Smooth muscle cell (in vitro differentiated cells): ENCODE results near the gene PTF1A. TPM values are rescaled to one million over a fixed set of nuclear protein-coding genes. Genes with fewer than 3 reads are reported as not detected.

Experiments
- DNase-seq: peaks from one replicate; lab custom pipeline; 2025; ENCODE audit not compliant: unreplicated experiment; lab: John Stamatoyannopoulos, UW
- H2AFZ ChIP-seq: fragments of 200-600 bp; sonication (generic); 2 replicates; pipeline ENCODE4 v1.6.0; 2016; ENCODE audit warnings: antibody characterized with exemption, low read depth, mild to moderate bottlenecking
- H3F3A ChIP-seq: fragments of 200-600 bp; sonication (generic); 2 replicates; pipeline ENCODE4 v1.6.0; 2017; ENCODE audit warnings: antibody characterized with exemption, low read depth
- H3K27ac ChIP-seq: fragments of 200-600 bp; sonication (generic); 2 replicates; pipeline ENCODE4 v1.5.1; 2016; ENCODE audit warnings: low read depth, mild to moderate bottlenecking
- H3K27me3 ChIP-seq: fragments of 200-600 bp; sonication (generic); 2 replicates; pipeline ENCODE4 v1.6.1; 2016; ENCODE audit warnings: low read depth, mild to moderate bottlenecking
- H3K36me3 ChIP-seq: fragments of 200-600 bp; sonication (generic); 2 replicates; pipeline ENCODE4 v1.5.1; 2016; ENCODE audit warnings: low read depth
- H3K4me1 ChIP-seq: fragments of 200-600 bp; sonication (generic); 2 replicates; pipeline ENCODE4 v1.5.1; 2016; ENCODE audit warnings: low read depth
- H3K4me2 ChIP-seq: fragments of 200-600 bp; sonication (generic); 2 replicates; pipeline ENCODE4 v1.6.0; 2016; ENCODE audit warnings: mild to moderate bottlenecking
- H3K4me3 ChIP-seq: fragments of 200-600 bp; sonication (generic); 2 replicates; pipeline ENCODE4 v1.5.1; 2016; ENCODE audit warnings: mild to moderate bottlenecking
- H3K79me2 ChIP-seq: fragments of 200-600 bp; sonication (generic); 2 replicates; pipeline ENCODE4 v1.6.0; 2016; ENCODE audit warnings: low read depth, mild to moderate bottlenecking
- H3K9ac ChIP-seq: fragments of 200-600 bp; sonication (generic); 2 replicates; pipeline ENCODE4 v1.6.0; 2016; ENCODE audit warnings: low read depth
- H3K9me3 ChIP-seq: fragments of 200-600 bp; sonication (generic); replicated peaks from 2 replicates; pipeline ENCODE4 v1.5.1; 2016; ENCODE audit warnings: low read depth
- H4K20me1 ChIP-seq: fragments of 200-600 bp; sonication (generic); 2 replicates; pipeline ENCODE4 v1.6.0; 2016; ENCODE audit warnings: low read depth
- WGBS: methylation state at CpG from one replicate; pipeline ENCODE4 v1.1.7; 2016; ENCODE audit warnings: low lambda C conversion rate; 5-methylcytosine and 5-hydroxymethylcytosine counted together
- polyA plus RNA-seq: library from polyadenylated mRNA; unstranded; fragments of >200 nt; fragmentation: Nextera tagmentation; extraction: Ambion mirVana; gene quantifications from 2 replicates; pipeline ENCODE4 v1.2.1, GENCODE V29; 2016
- total RNA-seq: library from RNA; depleted of rRNA; stranded (reverse); fragments of >200 nt; gene quantifications from 2 replicates; pipeline ENCODE4 v1.2.3, GENCODE V29; 2014
- TF ChIP-seq, protein P1 (sequence below): fragments of 200-600 bp; sonication (generic); IDR thresholded peaks from 2 replicates; pipeline ENCODE4 v1.5.1; 2017; ENCODE audit warnings: borderline replicate concordance, mild to moderate bottlenecking, antibody characterized with exemption; ENCODE audit not compliant: insufficient read depth, poor library complexity, severe bottlenecking

Gene PTF1A
- total and polyA plus RNA-seq, 2 experiments from 2014 or later: 0.17 TPM; not detected in 1

GRCh38 chr10:23187155-23187554 lies 5.0 kb upstream of the PTF1A start:
- no peak overlapping the region for H3K27ac ChIP-seq
- peaks cover 8% of the 10 kb centered on the region for H3K4me1 ChIP-seq
- TF ChIP-seq, protein P1, sequence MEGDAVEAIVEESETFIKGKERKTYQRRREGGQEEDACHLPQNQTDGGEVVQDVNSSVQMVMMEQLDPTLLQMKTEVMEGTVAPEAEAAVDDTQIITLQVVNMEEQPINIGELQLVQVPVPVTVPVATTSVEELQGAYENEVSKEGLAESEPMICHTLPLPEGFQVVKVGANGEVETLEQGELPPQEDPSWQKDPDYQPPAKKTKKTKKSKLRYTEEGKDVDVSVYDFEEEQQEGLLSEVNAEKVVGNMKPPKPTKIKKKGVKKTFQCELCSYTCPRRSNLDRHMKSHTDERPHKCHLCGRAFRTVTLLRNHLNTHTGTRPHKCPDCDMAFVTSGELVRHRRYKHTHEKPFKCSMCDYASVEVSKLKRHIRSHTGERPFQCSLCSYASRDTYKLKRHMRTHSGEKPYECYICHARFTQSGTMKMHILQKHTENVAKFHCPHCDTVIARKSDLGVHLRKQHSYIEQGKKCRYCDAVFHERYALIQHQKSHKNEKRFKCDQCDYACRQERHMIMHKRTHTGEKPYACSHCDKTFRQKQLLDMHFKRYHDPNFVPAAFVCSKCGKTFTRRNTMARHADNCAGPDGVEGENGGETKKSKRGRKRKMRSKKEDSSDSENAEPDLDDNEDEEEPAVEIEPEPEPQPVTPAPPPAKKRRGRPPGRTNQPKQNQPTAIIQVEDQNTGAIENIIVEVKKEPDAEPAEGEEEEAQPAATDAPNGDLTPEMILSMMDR: no peak
- peaks cover 94% of the 10 kb centered on the region for H3K27me3 ChIP-seq
- no peak overlapping the region for H3K4me2 ChIP-seq
- no peaks in the 10 kb centered on the region for H3K79me2 ChIP-seq
- H3K4me3 ChIP-seq: no peak overlapping the region
- H3K9me3 ChIP-seq: no peaks in the 10 kb centered on the region
- H4K20me1 ChIP-seq: no peaks in the 10 kb centered on the region
- H3K36me3 ChIP-seq: no peaks in the 10 kb centered on the region
- no peaks in the 10 kb centered on the region for H3F3A ChIP-seq
- no peak overlapping the region for H3K9ac ChIP-seq
- WGBS: 84% methylated on average over 1 of the region's 1 CpG
- no peak overlapping the region for H2AFZ ChIP-seq
- no peak for DNase-seq

GRCh38 chr10:23189024-23189423 lies 3.1 kb upstream of the PTF1A start:
- no peak overlapping the region for H3K27ac ChIP-seq
- H3K27me3 ChIP-seq: peaks cover 95% of the 10 kb centered on the region
- no peak overlapping the region for H2AFZ ChIP-seq
- H3K36me3 ChIP-seq: no peaks in the 10 kb centered on the region
- no peak overlapping the region for H3K9ac ChIP-seq
- no peak overlapping the region for H3K4me3 ChIP-seq
- no peaks in the 10 kb centered on the region for H3F3A ChIP-seq
- no peak overlapping the region for H3K4me2 ChIP-seq
- TF ChIP-seq, protein P1: no peak
- DNase-seq: no peak
- H3K4me1 ChIP-seq: peaks cover 8% of the 10 kb centered on the region
- H4K20me1 ChIP-seq: no peaks in the 10 kb centered on the region
- no peaks in the 10 kb centered on the region for H3K79me2 ChIP-seq
- H3K9me3 ChIP-seq: no peaks in the 10 kb centered on the region
- WGBS: 54% methylated on average over 5 of the region's 5 CpGs

DNA sequence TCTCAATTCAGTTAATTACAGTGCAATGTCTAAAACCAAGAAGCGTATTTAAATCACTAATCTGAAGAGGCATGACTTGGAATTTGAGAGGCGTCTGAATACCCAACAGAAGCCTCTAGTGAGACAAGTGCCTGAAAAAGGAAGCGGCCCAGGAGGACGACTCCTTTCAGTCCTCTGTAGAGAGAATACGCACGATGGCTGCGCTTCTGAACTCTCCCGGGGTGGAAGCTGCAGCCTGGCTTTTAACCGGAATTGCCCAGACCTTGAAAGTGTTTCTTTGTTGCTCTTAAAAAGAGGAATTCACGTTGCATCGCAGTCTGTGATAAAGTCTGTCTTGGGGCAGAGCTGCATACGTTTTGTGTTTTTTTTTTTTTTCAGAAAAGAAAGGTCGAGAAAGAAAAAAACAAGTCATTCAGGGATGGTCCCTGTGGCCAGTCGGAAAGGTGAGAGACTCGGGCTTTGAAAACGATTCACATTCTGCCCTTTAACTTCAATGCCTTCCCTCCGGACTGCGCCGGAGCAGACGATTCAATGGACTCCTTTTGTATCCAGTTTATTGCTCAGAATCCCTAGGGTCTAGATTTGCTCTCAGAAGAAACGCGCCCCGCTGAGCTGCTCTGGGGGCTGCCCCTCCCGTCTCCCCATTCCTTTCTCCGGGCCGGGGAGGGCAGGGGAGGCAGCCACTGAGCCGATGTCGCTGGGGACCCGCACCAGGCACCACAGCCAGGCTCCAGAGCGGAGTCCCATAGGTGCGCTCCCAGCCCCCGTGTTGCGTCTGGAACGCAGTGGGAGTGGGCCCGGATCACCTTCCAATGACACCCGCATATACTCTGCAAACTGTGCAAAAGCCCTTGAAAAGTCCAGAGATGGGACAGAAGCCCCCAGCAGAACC lies 994 bp upstream of the PTF1A start:
- H3K27ac ChIP-seq: no peak overlapping the region
- no peak overlapping the region for H3K4me2 ChIP-seq
- WGBS: 8% methylated on average over 36 of the region's 36 CpGs
- H3K9ac ChIP-seq: no peak overlapping the region
- peaks cover 99% of the 10 kb centered on the region for H3K27me3 ChIP-seq
- H3K79me2 ChIP-seq: no peaks in the 10 kb centered on the region
- no peak overlapping the region for H3K4me3 ChIP-seq
- peaks cover 17% of the 10 kb centered on the region for H3K4me1 ChIP-seq
- TF ChIP-seq, protein P1: no peak
- H2AFZ ChIP-seq: no peak overlapping the region
- H3K36me3 ChIP-seq: no peaks in the 10 kb centered on the region
- DNase-seq: no peak
- no peaks in the 10 kb centered on the region for H3F3A ChIP-seq
- H3K9me3 ChIP-seq: no peaks in the 10 kb centered on the region
- H4K20me1 ChIP-seq: no peaks in the 10 kb centered on the region
